Activated naive CD4-positive, alpha-beta T cell treated with anti-CD3 and anti-CD28 coated beads, Interleukin-2, amount 10 ng/mL, durations not matched to agents 7 days and 5 days (primary cell): ENCODE measurements around the gene NFATC2IP.
A peak's percentile ranks its signal among the peaks of the same experiment; 100 is the strongest.
"Not testable (repeated sequence)": the region's sequence is repeated elsewhere in the genome, so short reads cannot be mapped to it uniquely, and the experiment has no call there.

ENCODE experiments used
- CTCF ChIA-PET: fragments of 350-600 bp; sonication (Branson Sonifier 250); formaldehyde crosslinking; loops from one replicate; lab custom pipeline; 2021; ENCODE audit warnings: antibody characterized with exemption; lab: Charles Lee
- DNase-seq: peaks from one replicate; pipeline ENCODE4 v3.0.0-alpha.2; 2020
- H3K27ac Mint-ChIP-seq: one replicate; pipeline ENCODE4 v1.8.0; 2021; ENCODE audit warnings: mild to moderate bottlenecking, moderate library complexity, mixed read lengths
- H3K27me3 Mint-ChIP-seq: one replicate; pipeline ENCODE4 v1.8.0; 2021; ENCODE audit warnings: mild to moderate bottlenecking, mixed read lengths
- H3K36me3 Mint-ChIP-seq: one replicate; pipeline ENCODE4 v1.8.0; 2021; ENCODE audit warnings: mixed read lengths
- H3K4me1 Mint-ChIP-seq: one replicate; pipeline ENCODE4 v1.8.0; 2021; ENCODE audit warnings: mixed read lengths
- H3K4me3 Mint-ChIP-seq: one replicate; pipeline ENCODE4 v1.8.0; 2021; ENCODE audit warnings: mild to moderate bottlenecking, moderate library complexity, mixed read lengths
- H3K9me3 Mint-ChIP-seq: one replicate; pipeline ENCODE4 v1.8.0; 2021; ENCODE audit warnings: mixed read lengths

Gene NFATC2IP

DNA sequence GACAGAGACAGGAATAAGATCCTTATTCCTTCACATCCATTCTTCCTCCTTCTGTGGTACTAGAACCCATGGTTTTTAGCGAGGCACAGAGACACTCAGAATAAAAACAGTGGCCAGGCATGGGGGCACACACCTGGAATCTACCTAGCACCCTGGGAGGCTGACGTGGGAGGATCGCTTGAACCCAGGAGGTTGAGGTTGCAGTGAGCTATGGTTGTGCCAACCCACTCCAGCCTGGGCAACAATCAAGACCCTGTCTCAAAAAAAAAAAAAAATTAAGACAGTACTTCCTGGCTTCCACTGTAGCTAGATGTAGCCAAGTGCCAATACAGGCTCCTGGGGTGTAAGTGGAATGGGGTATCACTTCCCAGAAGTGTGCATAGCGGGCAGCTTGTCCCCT lies 16.4 kb downstream of the NFATC2IP start:
- CTCF ChIA-PET, result no interaction called here
- DNase-seq, result no peak
- Mint-ChIP-seq H3K27ac (no peak overlapping the region), H3K4me1 (no peaks in the 10 kb centered on the region), H3K4me3 (no peak overlapping the region), H3K36me3 (peaks cover 36% of the 10 kb centered on the region), H3K27me3 (no peaks in the 10 kb centered on the region), H3K9me3 (no peaks in the 10 kb centered on the region)

DNA sequence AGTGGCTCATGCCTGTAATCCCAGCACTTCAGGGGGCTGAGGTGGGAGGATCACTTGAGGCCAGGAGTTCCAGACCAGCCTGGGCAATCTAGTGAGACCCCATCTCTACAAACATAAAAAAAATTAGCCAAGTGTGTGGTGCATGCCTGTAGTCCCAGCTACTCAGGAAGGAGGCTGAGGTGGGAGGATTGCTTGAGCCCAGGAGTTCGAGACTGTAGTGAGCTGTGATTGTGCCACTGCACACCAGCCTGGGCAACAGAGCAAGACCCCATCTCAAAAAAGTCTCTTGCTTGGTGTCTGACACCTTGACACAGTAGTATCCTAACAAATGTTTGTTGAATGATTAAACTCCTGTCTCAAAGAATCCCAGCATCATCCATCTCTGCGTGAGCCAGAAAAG lies 19.0 kb downstream of the NFATC2IP start:
- CTCF ChIA-PET, DNase-seq, H3K27me3 Mint-ChIP-seq, H3K9me3 Mint-ChIP-seq, H3K27ac Mint-ChIP-seq, H3K4me3 Mint-ChIP-seq: not testable (repeated sequence)
- Mint-ChIP-seq H3K36me3 (peaks cover 14% of the 10 kb centered on the region), H3K4me1 (peaks cover 10% of the 10 kb centered on the region)

DNA sequence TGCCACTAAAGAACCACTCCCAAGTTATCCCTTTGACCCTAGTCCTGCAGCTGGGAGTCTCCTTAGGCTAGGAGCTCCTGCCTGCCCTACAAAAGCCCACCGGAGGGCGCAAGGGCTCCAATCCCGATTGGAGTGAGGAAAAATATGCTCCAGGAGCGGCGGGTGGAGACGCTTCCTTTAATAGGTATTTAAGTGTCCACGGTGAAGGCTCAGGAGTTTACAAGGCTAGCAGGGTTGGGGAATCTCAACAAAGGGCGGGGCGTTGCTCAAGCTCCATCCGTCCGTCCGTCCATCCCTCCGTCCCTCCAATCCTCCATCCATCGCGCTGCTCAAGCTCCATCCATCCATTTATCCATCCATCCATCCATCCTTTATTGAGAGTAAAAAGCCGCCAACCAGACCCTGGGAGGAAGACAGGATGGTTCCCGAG lies 23.3 kb downstream of the NFATC2IP start:
- peaks cover 8% of the 10 kb centered on the region for H3K36me3 Mint-ChIP-seq
- DNase-seq, result peak; percentile 55
- H3K27me3 Mint-ChIP-seq, result peaks cover 5% of the 10 kb centered on the region
- peak overlapping the region; percentile 89 for H3K27ac Mint-ChIP-seq
- CTCF ChIA-PET, result interaction anchor here (0.7 to 1.6 kb wide), 6 partner anchors 9 to 48 kb away, joined by 3 to 6 read pairs (median 5); partner anchors contain the start of gene LAT
- H3K9me3 Mint-ChIP-seq, result no peaks in the 10 kb centered on the region
- peak overlapping the region; percentile 97 for H3K4me3 Mint-ChIP-seq
- peaks cover 31% of the 10 kb centered on the region for H3K4me1 Mint-ChIP-seq

- Mint-ChIP-seq H3K27ac (peak within 1 kb of the TSS; percentile 89), H3K4me1 (peaks cover 31% of the 10 kb centered on the region), H3K36me3 (peaks cover 8% of the 10 kb centered on the region), H3K9me3 (no peaks in the 10 kb centered on the region), H3K4me3 (peak within 1 kb of the TSS; percentile 97), H3K27me3 (peaks cover 5% of the 10 kb centered on the region)
- CTCF ChIA-PET, result interaction anchor here (1.5 kb wide), 3 partner anchors 8 to 12 kb away, joined by 5 to 6 read pairs (median 6); partner anchors contain the start of gene LAT
- DNase-seq, result peak; percentile 96
Observed at GRCh38 chr16:28974437-28975157, 23.9 kb downstream of the NFATC2IP start, which contains the start of gene SPNS1. SPNS1 (plus strand) TSS chr16:28974778; CDS start chr16:28975152, 374 bp downstream.

DNA sequence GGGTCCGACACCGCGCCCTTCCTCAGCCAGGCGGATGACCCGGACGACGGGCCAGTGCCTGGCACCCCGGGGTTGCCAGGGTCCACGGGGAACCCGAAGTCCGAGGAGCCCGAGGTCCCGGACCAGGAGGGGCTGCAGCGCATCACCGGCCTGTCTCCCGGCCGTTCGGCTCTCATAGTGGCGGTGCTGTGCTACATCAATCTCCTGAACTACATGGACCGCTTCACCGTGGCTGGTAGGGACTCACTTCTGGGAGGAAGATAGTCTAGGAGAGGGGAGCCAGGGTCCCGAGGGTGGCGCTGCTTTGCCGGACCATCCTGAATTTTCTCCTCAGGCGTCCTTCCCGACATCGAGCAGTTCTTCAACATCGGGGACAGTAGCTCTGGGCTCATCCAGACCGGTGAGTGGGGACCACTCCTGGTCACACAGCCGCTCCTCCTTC lies 24.4 kb downstream of the NFATC2IP start:
- DNase-seq, result no peak
- peaks cover 5% of the 10 kb centered on the region for H3K27me3 Mint-ChIP-seq
- peak overlapping the region; percentile 97 for H3K4me3 Mint-ChIP-seq
- H3K4me1 Mint-ChIP-seq, result peaks cover 31% of the 10 kb centered on the region
- peak overlapping the region; percentile 89 for H3K27ac Mint-ChIP-seq
- no peaks in the 10 kb centered on the region for H3K9me3 Mint-ChIP-seq
- H3K36me3 Mint-ChIP-seq, result peaks cover 8% of the 10 kb centered on the region
- CTCF ChIA-PET, result no interaction called here

- Mint-ChIP-seq H3K27ac (peak overlapping the region; percentile 2), H3K4me3 (no peak overlapping the region), H3K4me1 (peaks cover 41% of the 10 kb centered on the region), H3K9me3 (peaks cover 5% of the 10 kb centered on the region), H3K36me3 (peaks cover 31% of the 10 kb centered on the region), H3K27me3 (peaks cover 5% of the 10 kb centered on the region)
- CTCF ChIA-PET, result interaction anchor here (0.8 to 2.8 kb wide), 4 partner anchors 9 to 47 kb away, joined by 3 to 13 read pairs (median 4); no protein-coding TSS in a partner anchor
- peak; percentile 33 for DNase-seq
Observed at GRCh38 chr16:28977703-28978662, 27.2 kb downstream of the NFATC2IP start.

DNA sequence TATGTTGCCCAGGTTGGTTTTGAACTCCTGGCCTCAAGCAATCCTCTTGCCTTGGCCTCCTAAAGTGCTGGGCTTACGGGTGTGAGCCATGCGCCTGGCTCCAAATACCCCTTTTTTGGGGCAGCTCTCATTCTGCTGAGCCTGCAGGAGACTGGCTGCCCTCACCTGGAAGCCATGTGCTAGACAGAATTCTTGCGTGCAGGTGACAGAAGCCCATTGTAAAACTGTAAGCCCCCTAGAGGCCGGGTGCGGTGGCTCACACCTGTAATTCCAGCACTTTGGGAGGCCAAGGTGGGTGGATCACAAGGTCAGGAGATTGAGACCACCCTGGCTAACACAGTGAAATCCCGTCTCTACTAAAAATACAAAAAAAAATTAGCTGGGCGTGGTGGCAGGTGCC lies 29.6 kb downstream of the NFATC2IP start:
- not testable (repeated sequence) for H3K27ac Mint-ChIP-seq, H3K9me3 Mint-ChIP-seq, H3K4me3 Mint-ChIP-seq, H3K27me3 Mint-ChIP-seq, DNase-seq
- Mint-ChIP-seq H3K4me1 (peaks cover 46% of the 10 kb centered on the region), H3K36me3 (peaks cover 48% of the 10 kb centered on the region)
- CTCF ChIA-PET, result interaction anchor here (1.2 to 1.4 kb wide), 2 partner anchors 40 to 49 kb away, joined by 3 read pairs; no protein-coding TSS in a partner anchor

GRCh38 chr16:28980929-28981328 lies 30.2 kb downstream of the NFATC2IP start:
- no peak overlapping the region for H3K27ac Mint-ChIP-seq
- peaks cover 54% of the 10 kb centered on the region for H3K36me3 Mint-ChIP-seq
- DNase-seq, result no peak
- CTCF ChIA-PET, result interaction anchor here (0.8 kb wide), 1 partner anchor 34 kb away, joined by 3 read pairs; no protein-coding TSS in a partner anchor
- no peak overlapping the region for H3K4me3 Mint-ChIP-seq
- peaks cover 40% of the 10 kb centered on the region for H3K4me1 Mint-ChIP-seq
- H3K27me3 Mint-ChIP-seq, result no peaks in the 10 kb centered on the region
- H3K9me3 Mint-ChIP-seq, result peaks cover 5% of the 10 kb centered on the region

DNA sequence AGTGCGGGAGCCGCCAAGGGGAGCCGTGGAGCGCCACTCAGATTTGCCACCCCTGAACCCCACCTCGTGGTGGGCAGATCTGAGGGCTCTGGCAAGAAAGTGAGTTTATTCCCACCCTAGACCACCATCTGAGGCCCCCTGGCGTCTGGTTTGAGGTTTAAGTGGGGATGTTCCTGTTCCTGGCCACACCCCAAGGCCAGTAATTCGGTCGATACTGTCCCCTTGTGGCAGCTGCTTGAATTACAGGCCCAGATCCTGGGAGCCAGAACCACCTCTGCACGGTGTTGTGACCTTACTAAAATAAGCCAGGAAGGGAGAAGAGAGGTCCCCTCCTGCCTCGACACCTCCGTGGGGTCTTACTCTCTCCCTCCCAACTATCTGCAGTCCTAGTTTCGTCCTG lies 30.8 kb downstream of the NFATC2IP start:
- H3K4me1 Mint-ChIP-seq, result peaks cover 36% of the 10 kb centered on the region
- CTCF ChIA-PET, result no interaction called here
- DNase-seq, result peak; percentile 58
- peak overlapping the region; percentile 49 for H3K27ac Mint-ChIP-seq
- H3K9me3 Mint-ChIP-seq, result peaks cover 5% of the 10 kb centered on the region
- H3K36me3 Mint-ChIP-seq, result peaks cover 60% of the 10 kb centered on the region
- no peaks in the 10 kb centered on the region for H3K27me3 Mint-ChIP-seq
- no peak overlapping the region for H3K4me3 Mint-ChIP-seq

- Mint-ChIP-seq H3K9me3 (peaks cover 9% of the 10 kb centered on the region), H3K27me3 (no peaks in the 10 kb centered on the region), H3K4me3 (no peak overlapping the region), H3K27ac (no peak overlapping the region), H3K4me1 (peaks cover 35% of the 10 kb centered on the region), H3K36me3 (peaks cover 68% of the 10 kb centered on the region)
- DNase-seq, result no peak
- CTCF ChIA-PET, result interaction anchor here (1.7 kb wide), 1 partner anchor 9 kb away, joined by 6 read pairs; no protein-coding TSS in a partner anchor
Observed at GRCh38 chr16:28982418-28982817, 31.7 kb downstream of the NFATC2IP start.

GRCh38 chr16:28982949-28983348 lies 32.2 kb downstream of the NFATC2IP start:
- H3K27me3 Mint-ChIP-seq, result no peaks in the 10 kb centered on the region
- H3K36me3 Mint-ChIP-seq, result peaks cover 71% of the 10 kb centered on the region
- CTCF ChIA-PET, result interaction anchor here (1.7 kb wide), 1 partner anchor 9 kb away, joined by 6 read pairs; no protein-coding TSS in a partner anchor
- H3K4me1 Mint-ChIP-seq, result peaks cover 40% of the 10 kb centered on the region
- peaks cover 12% of the 10 kb centered on the region for H3K9me3 Mint-ChIP-seq
- no peak for DNase-seq
- H3K4me3 Mint-ChIP-seq, result no peak overlapping the region
- peak overlapping the region; percentile 60 for H3K27ac Mint-ChIP-seq

DNA sequence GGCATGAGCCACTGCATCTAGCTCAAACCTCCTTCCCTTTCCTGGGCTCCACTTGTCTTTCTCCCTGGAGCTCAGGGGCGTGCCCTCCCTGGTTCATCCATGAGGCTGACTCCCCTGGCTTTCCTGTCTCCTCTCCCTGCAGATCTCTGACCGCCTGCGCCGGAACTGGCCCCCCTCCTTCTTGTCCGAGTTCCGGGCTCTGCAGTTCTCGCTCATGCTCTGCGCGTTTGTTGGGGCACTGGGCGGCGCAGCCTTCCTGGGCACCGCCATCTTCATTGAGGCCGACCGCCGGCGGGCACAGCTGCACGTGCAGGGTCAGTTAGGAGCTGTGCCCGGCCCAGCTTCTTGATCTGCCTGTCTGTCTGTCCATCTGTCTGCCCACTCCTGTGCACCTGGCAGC lies 32.9 kb downstream of the NFATC2IP start:
- Mint-ChIP-seq H3K27ac (peak overlapping the region; percentile 60), H3K4me3 (peak overlapping the region; percentile 100), H3K27me3 (no peaks in the 10 kb centered on the region), H3K36me3 (peaks cover 71% of the 10 kb centered on the region), H3K9me3 (peaks cover 12% of the 10 kb centered on the region), H3K4me1 (peaks cover 46% of the 10 kb centered on the region)
- CTCF ChIA-PET, result interaction anchor here (1.0 to 1.7 kb wide), 2 partner anchors 10 to 29 kb away, joined by 3 to 6 read pairs; no protein-coding TSS in a partner anchor
- no peak for DNase-seq

- peak overlapping the region; percentile 96 for H3K27ac Mint-ChIP-seq
- peaks cover 50% of the 10 kb centered on the region for H3K4me1 Mint-ChIP-seq
- H3K9me3 Mint-ChIP-seq, result peaks cover 12% of the 10 kb centered on the region
- peaks cover 75% of the 10 kb centered on the region for H3K36me3 Mint-ChIP-seq
- peak overlapping the region; percentile 100 for H3K4me3 Mint-ChIP-seq
- no peak for DNase-seq
- no peaks in the 10 kb centered on the region for H3K27me3 Mint-ChIP-seq
- CTCF ChIA-PET, result interaction anchor here (1.0 kb wide), 1 partner anchor 29 kb away, joined by 3 read pairs; no protein-coding TSS in a partner anchor
Observed at GRCh38 chr16:28984091-28984490, 33.4 kb downstream of the NFATC2IP start.
